Ishikawa (cell line): ENCODE measurements around the gene CRTAC1.

Experiments
- CEBPB ChIP-seq: IDR thresholded peaks from 2 replicates; pipeline ENCODE4 v1.6.1; 2012
- CREB1 ChIP-seq: IDR thresholded peaks from 2 replicates; pipeline ENCODE4 v1.6.1; 2012; ENCODE audit warnings: low read depth
- EGR1 ChIP-seq: IDR thresholded peaks from 2 replicates; pipeline ENCODE4 v1.6.1; 2012
- EP300 ChIP-seq: IDR thresholded peaks from 2 replicates; pipeline ENCODE4 v1.6.1; 2012; ENCODE audit warnings: borderline replicate concordance
- FOXM1 ChIP-seq: IDR thresholded peaks from 2 replicates; pipeline ENCODE4 v1.6.1; 2012; ENCODE audit warnings: low read depth, borderline replicate concordance
- NFIC ChIP-seq: IDR thresholded peaks from 2 replicates; pipeline ENCODE4 v1.6.1; 2012
- RAD21 ChIP-seq: IDR thresholded peaks from 2 replicates; pipeline ENCODE4 v1.6.1; 2012; ENCODE audit warnings: low read depth
- TAF1 ChIP-seq: IDR thresholded peaks from 2 replicates; pipeline ENCODE4 v1.6.1; 2012; ENCODE audit warnings: low read depth, mild to moderate bottlenecking
- TCF12 ChIP-seq: IDR thresholded peaks from 2 replicates; pipeline ENCODE4 v1.6.1; 2012; ENCODE audit warnings: low read depth
- TEAD4 ChIP-seq: IDR thresholded peaks from 2 replicates; pipeline ENCODE4 v1.6.1; 2012
- YY1 ChIP-seq: IDR thresholded peaks from 2 replicates; pipeline ENCODE4 v1.6.1; 2012; ENCODE audit warnings: low read depth
- ZBTB7A ChIP-seq: IDR thresholded peaks from 2 replicates; pipeline ENCODE4 v1.6.1; 2012; ENCODE audit warnings: low read depth
- TF ChIP-seq, protein P1 (sequence below): IDR thresholded peaks from 2 replicates; pipeline ENCODE4 v1.6.1; 2012
- TF ChIP-seq, protein P2 (sequence below): IDR thresholded peaks from 2 replicates; pipeline ENCODE4 v1.6.1; 2012
- TF ChIP-seq, protein P3 (sequence below): IDR thresholded peaks from 2 replicates; pipeline ENCODE4 v1.6.1; 2012; ENCODE audit warnings: low read depth, mild to moderate bottlenecking

The CRTAC1 gene

GRCh38 chr10:97858001-97858439 lies 172.4 kb downstream of the CRTAC1 start:
- TF ChIP-seq TCF12 (no peak), CEBPB (no peak), EP300 (no peak), RAD21 (no peak), NFIC (no peak)

- no peak for TF ChIP-seq CEBPB
Observed at GRCh38 chr10:97854743-97855142, 175.7 kb downstream of the CRTAC1 start.

DNA sequence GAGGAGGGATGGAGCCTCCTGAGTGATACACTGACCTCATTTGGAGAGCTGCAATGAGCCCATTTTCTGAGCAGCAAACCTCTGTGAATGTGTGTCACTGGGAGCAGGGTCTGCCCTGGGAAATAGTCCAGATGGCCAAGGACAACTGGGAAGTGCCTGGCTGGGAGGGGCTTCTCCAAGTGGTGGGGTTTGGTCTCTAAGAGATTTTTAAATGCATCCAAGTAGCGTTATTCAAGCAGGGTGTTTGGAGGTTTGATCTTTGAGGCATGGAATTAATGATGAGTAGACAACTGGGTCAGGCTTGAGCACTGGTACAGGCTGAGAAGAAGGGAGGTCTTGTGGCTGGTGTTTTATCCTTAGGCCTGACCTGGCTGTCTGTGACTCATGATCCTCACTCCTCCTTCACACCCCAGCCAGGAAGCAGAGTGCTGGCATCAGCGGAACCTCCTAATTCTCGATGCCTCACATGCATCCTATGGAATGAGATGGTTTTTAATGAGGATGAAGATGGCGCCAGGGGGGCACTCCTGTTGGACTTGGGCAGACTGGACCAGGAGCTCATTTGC lies 177.5 kb downstream of the CRTAC1 start:
- TF ChIP-seq FOXM1, result no peak
- TF ChIP-seq TAF1, result no peak
- no peak for TF ChIP-seq EGR1
- TF ChIP-seq NFIC, result no peak
- TF ChIP-seq EP300, result no peak
- no peak for TF ChIP-seq YY1
- TF ChIP-seq, protein P1, sequence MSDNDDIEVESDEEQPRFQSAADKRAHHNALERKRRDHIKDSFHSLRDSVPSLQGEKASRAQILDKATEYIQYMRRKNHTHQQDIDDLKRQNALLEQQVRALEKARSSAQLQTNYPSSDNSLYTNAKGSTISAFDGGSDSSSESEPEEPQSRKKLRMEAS, result no peak
- no peak for TF ChIP-seq TCF12
- TF ChIP-seq, protein P2, sequence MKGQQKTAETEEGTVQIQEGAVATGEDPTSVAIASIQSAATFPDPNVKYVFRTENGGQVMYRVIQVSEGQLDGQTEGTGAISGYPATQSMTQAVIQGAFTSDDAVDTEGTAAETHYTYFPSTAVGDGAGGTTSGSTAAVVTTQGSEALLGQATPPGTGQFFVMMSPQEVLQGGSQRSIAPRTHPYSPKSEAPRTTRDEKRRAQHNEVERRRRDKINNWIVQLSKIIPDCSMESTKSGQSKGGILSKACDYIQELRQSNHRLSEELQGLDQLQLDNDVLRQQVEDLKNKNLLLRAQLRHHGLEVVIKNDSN, result no peak
- TF ChIP-seq CEBPB, result no peak
- TF ChIP-seq TEAD4, result no peak
- no peak for TF ChIP-seq RAD21
- no peak for TF ChIP-seq ZBTB7A
- TF ChIP-seq, protein P3, sequence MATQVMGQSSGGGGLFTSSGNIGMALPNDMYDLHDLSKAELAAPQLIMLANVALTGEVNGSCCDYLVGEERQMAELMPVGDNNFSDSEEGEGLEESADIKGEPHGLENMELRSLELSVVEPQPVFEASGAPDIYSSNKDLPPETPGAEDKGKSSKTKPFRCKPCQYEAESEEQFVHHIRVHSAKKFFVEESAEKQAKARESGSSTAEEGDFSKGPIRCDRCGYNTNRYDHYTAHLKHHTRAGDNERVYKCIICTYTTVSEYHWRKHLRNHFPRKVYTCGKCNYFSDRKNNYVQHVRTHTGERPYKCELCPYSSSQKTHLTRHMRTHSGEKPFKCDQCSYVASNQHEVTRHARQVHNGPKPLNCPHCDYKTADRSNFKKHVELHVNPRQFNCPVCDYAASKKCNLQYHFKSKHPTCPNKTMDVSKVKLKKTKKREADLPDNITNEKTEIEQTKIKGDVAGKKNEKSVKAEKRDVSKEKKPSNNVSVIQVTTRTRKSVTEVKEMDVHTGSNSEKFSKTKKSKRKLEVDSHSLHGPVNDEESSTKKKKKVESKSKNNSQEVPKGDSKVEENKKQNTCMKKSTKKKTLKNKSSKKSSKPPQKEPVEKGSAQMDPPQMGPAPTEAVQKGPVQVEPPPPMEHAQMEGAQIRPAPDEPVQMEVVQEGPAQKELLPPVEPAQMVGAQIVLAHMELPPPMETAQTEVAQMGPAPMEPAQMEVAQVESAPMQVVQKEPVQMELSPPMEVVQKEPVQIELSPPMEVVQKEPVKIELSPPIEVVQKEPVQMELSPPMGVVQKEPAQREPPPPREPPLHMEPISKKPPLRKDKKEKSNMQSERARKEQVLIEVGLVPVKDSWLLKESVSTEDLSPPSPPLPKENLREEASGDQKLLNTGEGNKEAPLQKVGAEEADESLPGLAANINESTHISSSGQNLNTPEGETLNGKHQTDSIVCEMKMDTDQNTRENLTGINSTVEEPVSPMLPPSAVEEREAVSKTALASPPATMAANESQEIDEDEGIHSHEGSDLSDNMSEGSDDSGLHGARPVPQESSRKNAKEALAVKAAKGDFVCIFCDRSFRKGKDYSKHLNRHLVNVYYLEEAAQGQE, result no peak
- no peak for TF ChIP-seq CREB1

GRCh38 chr10:97852277-97852676 lies 178.1 kb downstream of the CRTAC1 start:
- TF ChIP-seq, protein P1, result no peak
- TF ChIP-seq TCF12 (no peak), YY1 (no peak), RAD21 (no peak), CREB1 (no peak)

- TF ChIP-seq RAD21 (no peak), CREB1 (no peak), TEAD4 (no peak), FOXM1 (no peak), TAF1 (no peak), EGR1 (no peak), NFIC (no peak), TCF12 (no peak), ZBTB7A (no peak), YY1 (no peak), CEBPB (no peak), EP300 (no peak)
- TF ChIP-seq, protein P3, result no peak
- TF ChIP-seq, protein P2, result no peak
- TF ChIP-seq, protein P1, result no peak
Observed at GRCh38 chr10:97851341-97852001, 178.9 kb downstream of the CRTAC1 start.

DNA sequence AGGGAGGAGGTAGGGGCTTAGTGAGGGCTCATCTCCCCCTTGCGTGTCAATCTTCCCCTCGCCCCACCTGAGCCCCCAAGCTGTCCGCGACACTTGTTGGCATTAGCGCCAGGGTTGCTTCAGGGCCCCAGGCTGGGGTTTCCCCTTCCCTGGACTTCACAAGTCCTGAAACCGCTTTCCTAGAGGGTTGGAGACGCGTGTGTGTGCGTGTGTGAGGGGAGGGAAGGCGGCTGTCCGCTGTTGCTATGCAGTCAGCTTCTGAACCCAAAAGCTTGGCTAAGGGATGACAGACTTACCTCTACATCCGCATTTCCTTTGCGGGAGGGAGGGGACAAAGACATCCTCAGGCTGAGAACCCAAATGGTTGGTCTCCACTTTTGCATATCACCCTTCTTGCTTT lies 180.0 kb downstream of the CRTAC1 start:
- TF ChIP-seq TEAD4 (no peak), EP300 (no peak), NFIC (no peak), TCF12 (no peak), TAF1 (no peak), CREB1 (no peak)
- TF ChIP-seq, protein P1, result no peak
- TF ChIP-seq, protein P2, result no peak
- TF ChIP-seq, protein P3, result no peak
